Activated CD4-positive, alpha-beta T cell treated with anti-CD3 and anti-CD28 coated beads for 24 hours (primary cell): Measurements from ENCODE around the gene TMEM45B.
A peak's percentile ranks its signal among the peaks of the same experiment; 100 is the strongest.
"Not testable (repeated sequence)": the region's sequence is repeated elsewhere in the genome, so short reads cannot be mapped to it uniquely, and the experiment has no call there.

Experiments
- DNase-seq, 2 donors: peaks; one replicate each; pipeline ENCODE4 v3.0.0-alpha.2; 2020; ENCODE audit warnings: low read depth in 2 of 2

The TMEM45B gene

DNA sequence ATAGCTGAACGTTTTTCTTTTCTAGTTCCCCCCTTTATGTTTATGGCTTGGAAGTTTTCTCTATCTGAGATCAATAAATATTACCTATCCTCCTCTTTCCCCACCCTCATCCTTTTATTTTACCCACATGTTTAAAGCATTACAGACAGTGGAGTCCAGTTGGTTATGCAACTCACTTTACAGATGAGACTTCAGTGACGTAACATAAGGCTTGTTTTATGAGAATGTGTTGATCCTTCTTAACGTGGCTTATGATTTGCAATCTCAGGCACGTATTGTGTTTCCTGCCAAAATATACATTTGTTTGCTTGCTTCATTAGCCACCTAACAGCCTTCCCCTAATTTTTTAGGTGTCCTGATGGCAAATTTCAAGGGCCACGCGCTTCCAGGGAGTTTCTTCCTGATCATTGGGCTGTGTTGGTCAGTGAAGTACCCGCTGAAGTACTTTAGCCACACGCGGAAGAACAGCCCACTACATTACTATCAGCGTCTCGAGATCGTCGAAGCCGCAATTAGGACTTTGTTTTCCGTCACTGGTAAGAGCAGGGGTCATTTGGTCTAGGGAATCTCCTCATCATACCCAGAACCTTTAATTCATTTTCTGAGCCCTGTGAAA, 36.6 kb downstream of the TMEM45B start:
- no peak for DNase-seq

- DNase-seq: no peak
Measured at GRCh38 chr11:129853518-129854231, 38.0 kb downstream of the TMEM45B start.

- no peak for DNase-seq
Measured at GRCh38 chr11:129854232-129854805, 38.7 kb downstream of the TMEM45B start.

DNA sequence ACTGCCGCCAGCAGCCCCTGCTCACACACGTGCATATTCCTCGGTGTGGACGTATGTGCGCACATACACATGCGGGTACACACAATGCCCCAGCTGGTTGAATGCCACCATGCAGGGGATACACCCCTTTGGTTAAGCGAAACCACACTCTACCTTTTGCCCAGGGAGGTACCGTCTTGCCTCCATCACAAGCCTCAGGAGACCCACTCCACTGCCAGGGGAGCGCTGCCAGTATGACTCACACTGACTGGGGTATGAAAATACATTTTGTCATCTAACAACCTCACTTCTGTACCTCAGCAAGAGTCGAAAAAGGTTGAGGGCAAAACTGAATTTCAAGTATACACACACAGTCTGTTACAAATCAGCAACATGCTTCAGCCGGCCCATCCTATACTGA, 39.4 kb downstream of the TMEM45B start:
- no peak for DNase-seq

DNA sequence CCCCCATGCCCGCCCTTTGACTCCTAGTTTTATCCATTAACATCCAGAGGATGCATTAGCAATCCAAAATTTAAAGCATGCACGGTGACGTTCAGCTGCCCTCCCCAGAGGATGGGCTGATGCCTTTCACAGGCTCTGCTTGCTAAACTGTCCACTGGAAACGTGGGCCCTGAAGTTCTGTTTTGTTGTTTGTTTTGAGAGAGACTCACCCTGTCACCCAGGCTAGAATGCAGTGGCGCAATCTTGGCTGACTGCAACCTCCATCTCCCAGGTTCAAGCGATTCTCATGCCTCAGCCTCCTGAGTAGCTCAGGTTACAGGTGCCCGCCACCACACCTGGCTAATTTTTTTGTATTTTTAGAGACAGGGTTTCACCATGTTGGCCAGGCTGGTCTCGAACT, 40.4 kb downstream of the TMEM45B start:
- no peak for DNase-seq

DNA sequence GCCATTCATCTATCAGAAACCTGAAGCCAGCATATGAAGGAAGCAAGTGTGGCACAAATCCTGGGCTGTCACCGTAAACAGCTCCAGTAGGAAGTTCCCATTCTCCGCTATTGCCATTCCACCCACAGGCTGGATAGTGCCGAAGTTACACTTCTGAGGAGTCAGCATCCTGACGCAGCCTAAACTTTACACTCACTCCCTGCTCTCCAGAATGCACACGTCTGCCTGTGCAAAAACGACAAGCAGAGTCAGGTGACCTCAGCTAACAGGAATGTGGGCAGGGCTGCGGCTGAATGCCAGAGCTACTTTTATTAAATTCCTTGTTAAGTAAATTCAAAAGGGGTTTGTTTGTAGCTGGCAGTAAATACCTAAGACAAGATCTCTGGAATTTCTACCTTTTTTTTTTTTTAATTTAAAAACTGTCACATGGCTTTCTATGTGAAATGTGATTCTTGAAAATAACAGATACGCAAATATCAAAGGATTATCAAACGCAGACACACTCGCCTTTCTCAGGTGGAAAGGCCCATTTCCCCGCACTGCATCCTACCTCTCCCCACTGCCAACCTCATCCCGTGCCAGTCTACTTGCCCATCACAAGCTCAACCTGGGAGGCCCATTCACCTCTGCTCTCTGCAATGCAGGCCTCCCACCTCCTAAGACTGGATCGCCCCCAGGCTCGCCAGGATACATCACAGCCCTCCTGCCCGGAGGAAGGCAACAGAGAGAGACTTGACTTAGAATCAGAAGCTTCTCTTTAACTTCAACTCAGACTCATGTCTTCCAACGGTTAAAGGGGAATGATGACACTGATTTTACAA, 46.3 kb downstream of the TMEM45B start:
- no peak for DNase-seq

- no peak for DNase-seq
Measured at GRCh38 chr11:129864811-129865210, 49.2 kb downstream of the TMEM45B start.

DNA sequence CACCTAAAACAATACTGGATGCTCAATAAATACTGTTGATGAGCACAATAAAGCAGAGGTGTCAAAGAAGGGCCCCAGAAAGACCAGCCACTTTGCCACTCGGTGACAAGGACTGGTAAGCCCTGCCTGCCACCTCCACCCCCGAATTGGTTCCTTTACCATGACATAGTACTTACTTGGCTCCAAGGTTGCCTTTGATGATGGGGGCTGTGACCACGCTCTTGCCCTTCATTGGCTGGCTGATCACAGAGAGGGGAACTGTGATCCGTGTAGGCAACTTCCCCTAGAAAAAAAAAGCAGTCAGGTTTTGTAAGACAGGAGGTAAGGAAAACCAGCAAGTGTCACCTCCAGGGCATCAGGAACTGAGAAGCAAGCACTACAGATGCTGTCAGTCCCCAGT, 50.1 kb downstream of the TMEM45B start:
- no peak for DNase-seq

GRCh38 chr11:129866311-129866710, 50.7 kb downstream of the TMEM45B start:
- DNase-seq: no peak

GRCh38 chr11:129868626-129869025, 53.0 kb downstream of the TMEM45B start:
- not testable (repeated sequence) for DNase-seq

- DNase-seq: no peak
Measured at GRCh38 chr11:129871914-129872313, 56.3 kb downstream of the TMEM45B start.

DNA sequence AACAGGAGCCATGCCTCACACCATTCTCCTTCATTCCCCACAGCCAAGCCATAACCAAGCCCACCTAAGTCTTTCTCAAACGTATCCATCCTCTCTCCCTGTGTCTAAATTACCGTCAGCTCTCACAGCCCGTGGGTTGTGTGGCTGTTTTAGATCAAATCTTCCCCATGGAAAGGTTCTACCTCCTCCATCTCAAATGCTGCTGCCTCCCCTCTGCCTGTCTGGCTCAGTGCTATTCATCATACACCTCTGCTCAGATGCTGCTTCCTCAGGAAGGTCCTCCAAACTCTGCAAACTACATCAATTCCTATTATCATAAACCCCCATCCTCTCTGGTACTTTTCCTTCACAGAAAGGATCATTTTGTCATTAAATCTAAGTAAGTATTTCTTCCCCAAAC, 64.7 kb downstream of the TMEM45B start:
- no peak for DNase-seq

DNA sequence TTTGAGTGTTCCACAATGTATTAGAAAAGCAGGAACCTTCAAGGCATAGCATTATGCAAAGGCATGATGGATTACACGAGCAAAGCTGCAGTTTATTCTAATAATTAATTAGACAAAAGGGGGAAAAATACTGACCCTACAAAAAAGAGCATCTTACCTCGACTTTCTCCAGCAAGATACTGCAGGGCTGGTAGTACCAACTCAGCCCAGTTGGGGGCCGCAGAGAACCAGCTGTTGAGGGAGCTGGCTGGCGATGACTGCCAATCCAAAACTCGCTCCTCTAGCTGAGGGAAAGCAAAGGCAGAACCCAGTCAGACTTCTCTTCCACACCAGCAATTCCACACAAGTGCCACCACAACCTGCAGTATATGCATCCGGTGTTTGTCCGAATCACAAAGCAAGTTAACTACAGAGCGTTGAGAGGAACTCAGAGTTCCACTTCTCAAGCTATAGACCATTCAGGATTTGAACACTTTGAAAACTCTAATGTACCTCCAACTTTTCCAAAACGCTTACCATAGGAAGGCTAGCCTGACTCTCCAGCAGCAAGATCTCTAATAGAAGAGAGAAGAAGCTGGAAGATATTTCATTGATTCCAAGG, 66.0 kb downstream of the TMEM45B start:
- DNase-seq: peak; percentile 11 to 19

GRCh38 chr11:129884581-129884980, 68.9 kb downstream of the TMEM45B start:
- no peak for DNase-seq

- DNase-seq: no peak
Measured at GRCh38 chr11:129885381-129885780, 69.7 kb downstream of the TMEM45B start.

DNA sequence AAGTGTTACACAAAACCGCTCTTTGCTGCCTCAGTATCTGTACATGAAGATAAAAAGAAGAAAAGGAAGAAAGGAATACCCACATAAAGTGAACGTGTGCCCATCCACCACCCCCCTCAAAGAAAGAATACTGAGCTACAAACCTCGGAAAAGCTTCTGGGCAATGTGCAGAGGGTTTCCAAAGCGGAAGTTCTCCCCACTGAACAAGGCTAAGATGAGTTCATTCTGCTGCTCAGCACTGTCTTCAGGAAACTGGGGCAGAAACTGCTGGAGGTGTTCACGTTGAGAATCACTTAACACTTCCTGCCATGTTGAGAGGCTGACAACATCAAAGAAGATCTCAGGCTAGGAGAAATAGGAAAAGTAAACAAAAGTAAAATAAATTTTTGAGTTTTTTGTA, 72.8 kb downstream of the TMEM45B start:
- DNase-seq: no peak

DNA sequence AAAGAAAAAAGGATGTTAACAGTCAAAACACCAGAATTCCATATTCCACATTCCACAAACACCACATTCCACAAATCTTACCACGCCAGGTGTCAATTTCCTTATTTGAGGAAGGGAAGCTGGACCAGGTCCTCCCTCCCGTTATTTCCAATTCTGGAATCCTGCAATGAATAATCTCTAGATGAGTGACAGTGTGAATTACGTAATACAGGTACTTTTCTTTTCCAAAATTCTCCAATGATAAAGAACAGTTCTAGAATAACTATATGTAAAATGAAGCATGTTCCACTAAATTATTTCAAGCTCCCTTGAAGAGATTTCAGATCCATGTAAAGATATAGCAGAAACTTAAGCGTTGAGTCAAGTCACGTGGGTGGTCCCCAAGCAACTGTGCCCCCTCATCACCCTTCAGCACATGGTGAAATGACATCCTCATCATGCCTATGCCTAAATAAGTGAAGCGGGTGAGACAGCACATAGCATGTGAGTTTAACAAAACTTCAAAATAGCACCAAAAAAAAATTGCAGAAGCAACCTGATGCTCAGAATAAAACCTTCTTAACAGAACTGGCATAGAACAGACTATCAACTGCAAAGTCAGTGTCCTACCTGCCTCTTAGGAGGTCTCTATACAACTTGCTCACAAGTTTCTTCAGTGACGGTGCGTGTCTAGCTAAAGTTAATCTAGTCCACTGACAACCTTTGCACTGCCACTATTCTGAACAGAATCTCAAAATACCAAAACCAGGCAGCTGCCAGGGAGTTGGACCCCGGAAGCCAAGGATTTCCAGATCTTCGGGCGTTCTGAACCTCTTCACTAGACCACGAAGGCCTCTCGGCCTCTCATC, 78.9 kb downstream of the TMEM45B start:
- no peak for DNase-seq

GRCh38 chr11:129895126-129896041, 79.7 kb downstream of the TMEM45B start, which contains the start of gene NFRKB:
Gene NFRKB, minus strand, starts transcription at chr11:129895578. Its CDS starts 2,729 bp downstream, at chr11:129892849.
- peak; percentile 84 for DNase-seq

GRCh38 chr11:129896062-129896461, 80.4 kb downstream of the TMEM45B start:
- DNase-seq: no peak

DNA sequence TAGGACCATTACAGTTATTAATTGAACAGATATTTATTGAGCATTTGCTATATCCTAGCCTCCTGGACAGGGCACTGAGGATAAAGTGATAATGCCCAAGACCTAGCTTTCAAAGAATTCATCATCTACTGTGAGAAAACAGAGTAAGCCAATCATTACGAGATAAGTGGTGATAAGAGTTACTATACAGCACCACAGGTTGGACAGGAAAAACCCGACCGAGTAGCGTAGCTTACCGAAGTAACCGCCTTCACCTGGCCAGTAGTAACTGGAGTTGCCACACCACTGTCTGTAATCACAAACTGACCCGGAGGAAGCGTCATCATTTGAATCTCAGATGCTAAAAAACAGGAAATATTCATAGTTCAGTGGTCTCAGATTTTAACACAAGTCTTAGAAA, 89.8 kb downstream of the TMEM45B start:
- DNase-seq: no peak
